Caco-2 (cell line): ENCODE results near the gene SNRNP40. TPM values are rescaled to one million over a fixed set of nuclear protein-coding genes. Genes with fewer than 3 reads are reported as not detected.
"Not testable (repeated sequence)": the region's sequence is repeated elsewhere in the genome, so short reads cannot be mapped to it uniquely, and the experiment has no call there.

Experiments used
- BruUV-seq: library from RNA; stranded (reverse); fragments of 400-500 nt; replicated peaks from 2 replicates; lab custom pipeline; 2021; lab: Mats Ljungman, UMichigan
- CTCF ChIA-PET: fragments of 300-600 bp; sonication (Branson Sonifier 250); formaldehyde crosslinking; loops from one replicate; lab custom pipeline; 2022; ENCODE audit warnings: antibody characterized with exemption; lab: Charles Lee
- POLR2A ChIA-PET: fragments of 300-600 bp; sonication (Branson Sonifier 250); formaldehyde crosslinking; loops from one replicate; lab custom pipeline; 2022; ENCODE audit warnings: antibody characterized with exemption; lab: Charles Lee
- DNase-seq, 2 experiments: peaks; one replicate each; pipeline versions ENCODE4 v3.0.0 to v3.0.0-alpha.2; 2020 to 2022
- H3K27me3 ChIP-seq: replicated peaks from 2 replicates; pipeline ENCODE4 v1.6.0; 2011; ENCODE audit warnings: low read length; ENCODE audit not compliant: control insufficient read depth, insufficient read depth
- H3K36me3 ChIP-seq: 2 replicates; pipeline ENCODE4 v1.5.1; 2011; ENCODE audit warnings: low read length; ENCODE audit not compliant: control insufficient read depth, insufficient read depth
- H3K4me1 ChIP-seq: fragments of 250-450 bp; sonication (Bioruptor Pico); 2 replicates; pipeline ENCODE4 v1.5.1; 2020; ENCODE audit warnings: mild to moderate bottlenecking
- H3K4me3 ChIP-seq: 2 replicates; pipeline ENCODE4 v1.5.1; 2011; ENCODE audit warnings: low read depth, mild to moderate bottlenecking, control low read depth, low read length
- H3K9me3 ChIP-seq: fragments of 250-450 bp; sonication (Bioruptor Pico); 2 replicates; pipeline ENCODE4 v1.5.1; 2020; ENCODE audit warnings: mild to moderate bottlenecking, moderate library complexity
- H3K27ac Mint-ChIP-seq: one replicate; pipeline ENCODE4 v1.8.0; 2022; ENCODE audit warnings: mixed read lengths; ENCODE audit not compliant: unreplicated experiment
- H3K27me3 Mint-ChIP-seq: one replicate; pipeline ENCODE4 v1.8.0; 2022; ENCODE audit warnings: mixed read lengths; ENCODE audit not compliant: insufficient read depth, unreplicated experiment
- H3K36me3 Mint-ChIP-seq: one replicate; pipeline ENCODE4 v1.8.0; 2022; ENCODE audit warnings: mild to moderate bottlenecking, mixed read lengths; ENCODE audit not compliant: insufficient read depth, unreplicated experiment
- H3K4me1 Mint-ChIP-seq: one replicate; pipeline ENCODE4 v1.8.0; 2022; ENCODE audit warnings: low read depth, mixed read lengths; ENCODE audit not compliant: unreplicated experiment
- H3K4me3 Mint-ChIP-seq: one replicate; pipeline ENCODE4 v1.8.0; 2022; ENCODE audit warnings: mild to moderate bottlenecking, moderate library complexity, mixed read lengths; ENCODE audit not compliant: unreplicated experiment
- H3K9me3 Mint-ChIP-seq: one replicate; pipeline ENCODE4 v1.8.0; 2022; ENCODE audit warnings: mixed read lengths; ENCODE audit not compliant: unreplicated experiment
- CTCF ChIP-seq, 2 experiments: fragments of 200-600 bp in 1 of 2; IDR thresholded peaks; 1 replicate in 1 of 2; 2 replicates in 1 of 2; pipeline versions ENCODE4 v1.5.1 to v1.8.0; 2011 to 2022; ENCODE audit warnings: antibody characterized with exemption in 1 of 2, control low read depth in 1 of 2, inconsistent platforms in 1 of 2, low read depth in 1 of 2, low read length in 1 of 2, mild to moderate bottlenecking in 1 of 2, moderate library complexity in 1 of 2; ENCODE audit not compliant: insufficient read depth in 1 of 2, severe bottlenecking in 1 of 2, unreplicated experiment in 1 of 2
- intact Hi-C: fragments of 100-400 bp; cut with micrococcal nuclease; formaldehyde crosslinking; loops from one replicate; pipeline ENCODE4 v1.10.0; 2022; ENCODE audit not compliant: unreplicated experiment
- total RNA-seq: library from RNA; stranded (reverse); gene quantifications from 2 replicates; pipeline ENCODE4 v1.2.3, GENCODE V29; 2022

Gene SNRNP40
- total RNA-seq, 1 experiment from 2014 or later, result 49.5 TPM

- Histone ChIP-seq H3K27me3 (no peaks in the 10 kb centered on the region), H3K4me1 (no peaks in the 10 kb centered on the region), H3K9me3 (no peaks in the 10 kb centered on the region), H3K36me3 (no peaks in the 10 kb centered on the region), H3K4me3 (no peak overlapping the region)
- DNase-seq, result no peak
- ChIA-PET POLR2A (no interaction called here), CTCF (no interaction called here)
- Mint-ChIP-seq H3K36me3 (peaks cover 72% of the 10 kb centered on the region), H3K27ac (no peak overlapping the region), H3K4me3 (no peak overlapping the region), H3K4me1 (no peaks in the 10 kb centered on the region), H3K9me3 (no peaks in the 10 kb centered on the region), H3K27me3 (no peaks in the 10 kb centered on the region)
- no TSS peak for BruUV-seq
- no peak for TF ChIP-seq CTCF (IDR thresholded peaks at IDR 0.05; ENCODE audit: insufficient read depth in 1 of 2, low read depth in 1 of 2, low read length in 1 of 2, severe bottlenecking in 1 of 2, unreplicated experiment in 1 of 2)
- intact Hi-C loops, result no loop called here
These were observed 31.7 kb downstream of the SNRNP40 start for GRCh38 chr1:31264790-31265386.

- no peak for TF ChIP-seq CTCF (IDR thresholded peaks at IDR 0.05; ENCODE audit: insufficient read depth in 1 of 2, low read depth in 1 of 2, low read length in 1 of 2, severe bottlenecking in 1 of 2, unreplicated experiment in 1 of 2)
- H3K36me3 ChIP-seq, result no peaks in the 10 kb centered on the region
- intact Hi-C loops, result no loop called here
These were observed 33.2 kb downstream of the SNRNP40 start for GRCh38 chr1:31263408-31263807.

GRCh38 chr1:31262393-31262792 lies 34.2 kb downstream of the SNRNP40 start:
- BruUV-seq, intact Hi-C loops, DNase-seq, H3K4me3 ChIP-seq, H3K4me3 Mint-ChIP-seq, H3K27me3 ChIP-seq, H3K36me3 ChIP-seq, H3K4me1 ChIP-seq, H3K9me3 Mint-ChIP-seq, H3K27me3 Mint-ChIP-seq, H3K27ac Mint-ChIP-seq, H3K4me1 Mint-ChIP-seq, H3K9me3 ChIP-seq: not testable (repeated sequence)
- ChIA-PET CTCF (interaction anchor here (0.7 kb wide), 1 partner anchor 132 kb away, joined by 7 read pairs; no protein-coding TSS in a partner anchor), POLR2A (interaction anchor here (1.2 kb wide), 1 partner anchor 34 kb away, joined by 11 read pairs; the partner anchor contains the start of genes SNRNP40 and ZCCHC17)
- peaks cover 73% of the 10 kb centered on the region for H3K36me3 Mint-ChIP-seq

More at GRCh38 chr1:31263408-31263807, 33.2 kb downstream of the SNRNP40 start:
- peaks cover 69% of the 10 kb centered on the region for H3K36me3 Mint-ChIP-seq
- H3K4me3 Mint-ChIP-seq, result no peak overlapping the region
- no peaks in the 10 kb centered on the region for H3K27me3 Mint-ChIP-seq
- Histone ChIP-seq H3K4me3 (no peak overlapping the region), H3K9me3 (no peaks in the 10 kb centered on the region), H3K27me3 (no peaks in the 10 kb centered on the region), H3K4me1 (no peaks in the 10 kb centered on the region)
- BruUV-seq, result no TSS peak
- ChIA-PET POLR2A (no interaction called here), CTCF (no interaction called here)
- no peak overlapping the region for H3K27ac Mint-ChIP-seq
- no peaks in the 10 kb centered on the region for H3K4me1 Mint-ChIP-seq
- no peak for DNase-seq
- H3K9me3 Mint-ChIP-seq, result no peaks in the 10 kb centered on the region
